KOPT-K1 (cell line): Measurements from ENCODE around the gene PPP1R1B.

ENCODE experiments used
- H3K27ac ChIP-seq: fragments of 200-600 bp; sonication (generic); 2 replicates; pipeline ENCODE4 v1.5.1; 2016; ENCODE audit warnings: antibody characterized with exemption, mild to moderate bottlenecking, low read depth, low read length; ENCODE audit not compliant: poor library complexity, severe bottlenecking
- H3K36me3 ChIP-seq: fragments of 200-600 bp; sonication (generic); 2 replicates; pipeline ENCODE4 v1.5.1; 2017; ENCODE audit warnings: antibody characterized with exemption, mild to moderate bottlenecking, low read length, moderate library complexity; ENCODE audit not compliant: insufficient read depth
- H3K9me3 ChIP-seq: fragments of 200-600 bp; sonication (generic); 2 replicates; pipeline ENCODE4 v1.5.1; 2017; ENCODE audit warnings: antibody characterized with exemption, low read length, mild to moderate bottlenecking; ENCODE audit not compliant: insufficient read depth, poor library complexity, severe bottlenecking

The PPP1R1B gene

GRCh38 chr17:39597372-39598046, 29.2 kb upstream of the PPP1R1B start:
- Histone ChIP-seq H3K36me3 (no peaks in the 10 kb centered on the region), H3K9me3 (no peaks in the 10 kb centered on the region), H3K27ac (no peak overlapping the region)

DNA sequence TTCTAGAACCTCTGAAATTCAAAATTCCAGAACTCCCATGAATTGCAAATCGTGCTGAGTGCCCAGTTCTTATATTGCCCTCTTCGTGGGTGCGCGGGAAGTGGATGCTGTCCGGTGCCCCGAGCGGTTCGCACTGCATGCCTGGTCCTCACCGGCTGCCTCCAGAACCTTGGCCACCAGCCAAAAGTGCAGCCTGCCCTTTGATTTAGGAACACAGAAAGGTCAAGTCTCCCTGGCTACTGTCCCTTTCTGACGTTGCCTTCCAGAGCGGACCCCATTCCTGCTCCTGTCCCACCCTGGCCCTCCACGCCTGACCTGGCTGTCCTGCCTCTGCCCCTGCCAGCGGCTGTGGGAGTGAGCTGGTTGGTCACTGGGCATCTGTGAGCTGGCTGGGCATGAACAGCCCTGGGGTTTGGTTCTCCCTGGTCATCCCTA, 28.7 kb upstream of the PPP1R1B start:
- no peak overlapping the region for H3K27ac ChIP-seq
- H3K36me3 ChIP-seq: no peaks in the 10 kb centered on the region
- no peaks in the 10 kb centered on the region for H3K9me3 ChIP-seq

DNA sequence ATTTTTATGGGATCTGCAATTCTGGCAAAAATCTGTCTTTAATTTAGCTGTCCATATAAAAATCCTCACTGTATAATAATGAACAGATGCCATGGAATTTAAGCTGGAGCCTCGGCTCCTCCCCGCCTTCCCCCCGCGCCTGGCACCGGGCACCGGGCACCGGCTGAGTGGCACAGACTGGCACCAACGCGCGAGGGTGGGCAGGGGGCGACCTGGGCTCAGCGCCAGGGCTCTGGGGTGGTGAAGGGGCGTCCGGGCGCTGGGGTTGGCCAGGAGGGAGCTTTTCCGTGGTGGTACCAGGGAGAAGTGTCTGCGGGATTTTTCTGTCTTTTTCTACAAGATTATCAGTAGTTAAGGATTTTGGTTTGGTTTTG, 28.1 kb upstream of the PPP1R1B start:
- H3K27ac ChIP-seq: no peak overlapping the region
- no peaks in the 10 kb centered on the region for H3K9me3 ChIP-seq
- H3K36me3 ChIP-seq: no peaks in the 10 kb centered on the region

DNA sequence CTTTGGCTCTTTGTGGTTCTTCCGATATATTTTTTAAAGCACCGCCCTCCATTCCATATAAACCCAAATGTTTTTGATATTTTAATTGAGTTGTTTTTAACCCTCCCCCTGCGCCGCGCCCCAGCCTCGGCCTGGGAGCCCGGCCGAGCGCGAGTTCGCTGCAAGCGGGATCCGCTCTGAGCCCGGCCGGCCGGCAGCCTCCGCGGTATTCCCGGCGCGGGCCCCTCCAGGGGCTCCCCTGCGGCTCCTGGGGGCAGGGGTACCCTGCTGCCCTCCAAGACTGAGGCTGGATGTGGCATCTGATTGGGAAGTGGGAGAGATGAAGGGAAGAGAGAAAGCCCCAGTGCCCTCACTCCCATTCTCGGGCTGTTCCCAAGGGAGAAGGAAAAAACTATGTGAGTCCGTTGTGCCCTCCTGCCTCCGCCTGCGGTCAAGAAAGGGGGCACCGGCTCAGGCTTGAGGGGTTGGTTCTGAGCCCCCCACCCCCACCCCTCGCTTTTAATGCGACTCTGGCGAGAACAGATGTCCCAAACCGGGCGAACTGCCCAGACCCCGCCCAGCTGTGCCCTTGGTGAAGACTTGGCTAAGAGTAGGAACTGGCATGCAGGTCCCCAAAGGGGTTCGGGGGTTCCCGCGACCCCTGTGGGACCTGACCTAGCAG, 27.6 kb upstream of the PPP1R1B start:
- Histone ChIP-seq H3K9me3 (no peaks in the 10 kb centered on the region), H3K36me3 (no peaks in the 10 kb centered on the region), H3K27ac (no peak overlapping the region)

- Histone ChIP-seq H3K36me3 (no peaks in the 10 kb centered on the region), H3K27ac (no peak overlapping the region), H3K9me3 (no peaks in the 10 kb centered on the region)
Measured at GRCh38 chr17:39599665-39600231, 27.0 kb upstream of the PPP1R1B start.

- H3K27ac ChIP-seq: no peak overlapping the region
- H3K36me3 ChIP-seq: no peaks in the 10 kb centered on the region
- H3K9me3 ChIP-seq: no peaks in the 10 kb centered on the region
Measured at GRCh38 chr17:39600288-39600996, 26.3 kb upstream of the PPP1R1B start.

DNA sequence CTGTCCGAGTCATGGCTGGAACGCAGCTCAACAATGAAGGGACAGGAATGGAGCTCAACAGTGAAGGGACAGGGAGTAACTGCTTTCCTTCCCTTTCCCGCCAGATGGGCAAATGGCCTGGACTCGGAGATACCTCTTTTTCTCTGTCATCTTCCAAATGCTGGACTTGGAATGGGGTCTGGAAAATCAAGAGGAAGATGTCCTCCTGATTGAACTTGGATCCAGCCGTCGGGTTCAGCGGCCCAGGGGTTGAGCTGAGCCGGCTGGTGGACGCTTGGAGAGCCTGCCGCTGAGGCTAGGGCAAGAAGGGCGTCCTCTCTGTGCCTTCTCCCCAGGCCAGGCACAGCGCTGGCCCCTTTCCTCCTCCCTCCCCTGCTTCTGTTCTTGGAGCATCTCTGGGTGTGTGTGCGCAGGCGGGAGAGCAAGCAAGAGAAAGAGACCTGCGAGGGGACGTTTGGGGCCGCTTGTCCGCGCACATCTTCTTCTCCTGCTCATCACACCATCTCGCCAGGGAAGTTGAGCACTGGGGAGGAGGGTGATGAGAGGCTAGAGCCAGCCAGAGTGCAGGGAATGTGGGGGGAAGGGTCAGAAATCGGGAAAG, 25.7 kb upstream of the PPP1R1B start:
- Histone ChIP-seq H3K9me3 (no peaks in the 10 kb centered on the region), H3K36me3 (no peaks in the 10 kb centered on the region), H3K27ac (no peak overlapping the region)

DNA sequence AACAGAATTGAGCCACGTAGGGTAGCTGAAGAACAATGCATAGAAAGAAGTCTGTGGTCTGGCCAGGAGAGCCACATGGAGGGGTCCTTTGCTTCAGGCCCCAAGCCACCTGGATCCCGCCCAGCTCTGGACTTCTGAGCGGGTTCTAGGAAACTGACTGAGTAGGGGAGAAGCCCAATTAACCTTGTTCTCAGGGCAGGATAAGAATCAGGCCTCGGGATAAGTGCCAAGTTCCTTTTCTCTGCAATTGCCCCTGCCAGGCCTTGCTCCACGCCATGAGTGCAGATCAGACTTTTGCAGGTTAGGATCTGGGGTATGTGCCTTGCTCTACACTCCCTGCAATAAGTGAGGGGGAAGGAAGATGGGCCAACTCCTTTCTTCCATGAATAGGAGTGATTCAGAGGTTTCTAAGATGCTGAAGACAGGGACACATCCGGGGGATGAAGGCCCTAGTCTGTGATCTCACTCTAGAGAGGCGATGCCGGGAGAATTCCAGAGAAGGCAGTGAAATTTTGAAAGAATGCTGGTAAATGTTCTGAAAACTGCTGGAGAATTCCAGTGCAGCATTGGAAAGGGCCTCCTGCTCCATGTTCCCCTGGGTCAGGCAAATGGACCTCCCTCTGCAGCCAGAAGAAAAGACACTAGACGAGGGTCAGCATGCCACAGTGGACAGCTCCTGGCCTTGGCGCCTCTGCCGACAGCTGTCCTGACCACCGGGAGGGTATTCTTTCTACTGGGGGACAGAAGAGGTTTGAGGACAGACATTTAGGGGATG, 24.8 kb upstream of the PPP1R1B start:
- Histone ChIP-seq H3K27ac (no peak overlapping the region), H3K36me3 (no peaks in the 10 kb centered on the region), H3K9me3 (no peaks in the 10 kb centered on the region)

GRCh38 chr17:39602533-39603303, 24.0 kb upstream of the PPP1R1B start:
- H3K36me3 ChIP-seq: no peaks in the 10 kb centered on the region
- no peak overlapping the region for H3K27ac ChIP-seq
- no peaks in the 10 kb centered on the region for H3K9me3 ChIP-seq

DNA sequence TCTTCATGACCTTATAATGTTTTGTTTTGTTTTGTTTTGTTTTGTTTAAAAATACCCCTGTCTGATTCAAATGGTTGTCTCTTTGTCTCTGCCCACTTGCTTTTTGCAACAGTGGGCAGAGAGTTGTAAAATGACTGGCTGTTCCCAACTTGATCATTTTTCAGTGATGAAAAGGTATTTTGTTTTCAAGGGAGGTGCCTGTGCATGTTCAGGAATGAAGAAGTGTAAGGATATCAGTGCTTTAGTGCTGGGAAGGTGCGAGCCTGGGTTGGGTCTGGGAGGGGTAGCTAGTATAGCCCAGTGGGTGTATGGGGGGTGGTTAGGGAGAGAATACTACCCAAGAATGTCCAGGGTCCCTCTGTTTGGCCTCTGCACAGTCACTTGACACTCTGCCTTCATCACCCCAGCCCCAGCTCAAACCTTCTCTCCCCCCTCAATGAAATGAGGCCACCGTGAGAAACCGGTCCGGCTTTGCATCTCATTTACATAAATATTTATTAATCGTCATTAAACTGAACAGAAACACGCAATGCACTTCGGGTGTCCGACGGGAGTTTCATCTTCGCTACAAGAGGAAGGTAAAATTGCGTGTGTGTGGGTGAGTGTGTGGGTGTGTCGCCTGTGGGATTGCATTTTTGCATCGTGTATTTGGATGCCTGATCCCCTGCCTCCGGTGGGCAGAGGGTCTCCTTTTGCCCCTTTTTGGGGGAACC, 23.3 kb upstream of the PPP1R1B start:
- Histone ChIP-seq H3K27ac (no peak overlapping the region), H3K9me3 (no peaks in the 10 kb centered on the region), H3K36me3 (no peaks in the 10 kb centered on the region)

DNA sequence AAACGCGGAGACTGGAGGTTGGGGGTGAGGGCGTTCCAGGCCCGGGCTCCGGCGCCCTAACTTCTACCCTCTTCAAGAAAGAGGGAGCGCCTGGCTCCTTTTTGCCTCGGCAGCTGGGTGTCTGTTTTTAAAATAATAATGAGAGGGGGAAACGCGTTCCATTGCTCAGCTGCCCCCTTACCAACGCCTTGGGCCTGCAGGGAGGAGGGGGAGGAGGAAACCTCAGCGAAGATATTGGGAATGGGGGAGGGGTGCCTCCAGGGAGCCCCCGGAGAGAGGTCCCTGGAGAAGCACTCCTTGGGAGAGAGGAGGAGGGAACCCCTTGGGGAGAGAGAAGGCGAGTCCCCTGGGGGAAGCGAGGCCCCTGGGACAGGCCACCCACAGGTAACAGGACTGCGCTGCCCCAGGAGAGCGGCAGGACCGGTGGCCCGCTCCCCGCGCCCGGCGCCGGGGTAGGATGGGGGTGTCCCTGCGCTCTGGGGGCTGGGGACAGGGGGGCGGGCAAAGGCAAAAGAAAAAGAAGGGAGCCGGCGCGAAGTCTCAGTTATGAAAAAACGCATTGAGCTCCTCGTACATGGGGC, 21.8 kb upstream of the PPP1R1B start:
- H3K9me3 ChIP-seq: no peaks in the 10 kb centered on the region
- H3K27ac ChIP-seq: no peak overlapping the region

GRCh38 chr17:39605492-39606433, 21.0 kb upstream of the PPP1R1B start:
- no peaks in the 10 kb centered on the region for H3K9me3 ChIP-seq
- H3K27ac ChIP-seq: no peak overlapping the region
- H3K36me3 ChIP-seq: no peaks in the 10 kb centered on the region

More for the DNA sequence above, 21.8 kb upstream of the PPP1R1B start:
- H3K36me3 ChIP-seq: no peaks in the 10 kb centered on the region
